ENCODE measurements around the gene TRIM41. TPM values are rescaled to one million over a fixed set of nuclear protein-coding genes. Genes with fewer than 3 reads are reported as not detected.

Gene TRIM41
- total RNA-seq, 1 experiment from 2014 or later: 28.7 TPM

DNA sequence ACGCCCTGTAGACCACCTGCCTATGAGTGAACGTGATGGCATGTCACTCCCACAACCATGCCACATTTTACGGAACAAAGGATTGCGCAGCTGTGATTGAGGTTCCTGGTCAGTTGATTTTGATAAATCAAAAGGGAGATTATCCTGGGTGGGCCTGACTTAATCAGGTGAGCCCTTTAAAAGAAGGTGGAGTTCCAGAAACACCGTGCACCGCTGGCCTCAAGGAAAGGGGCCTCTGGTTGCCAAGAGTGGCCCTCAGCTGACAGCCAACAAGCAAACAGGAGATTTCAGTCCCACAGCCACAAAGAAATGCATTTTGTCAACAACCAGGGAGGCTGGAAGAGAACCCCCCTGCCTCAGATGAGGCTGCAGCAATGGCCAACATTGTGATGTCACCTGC, 37.1 kb upstream of the TRIM41 start:
- BruUV-seq (replicated peaks): no TSS peak
- TF ChIP-seq, protein P1, sequence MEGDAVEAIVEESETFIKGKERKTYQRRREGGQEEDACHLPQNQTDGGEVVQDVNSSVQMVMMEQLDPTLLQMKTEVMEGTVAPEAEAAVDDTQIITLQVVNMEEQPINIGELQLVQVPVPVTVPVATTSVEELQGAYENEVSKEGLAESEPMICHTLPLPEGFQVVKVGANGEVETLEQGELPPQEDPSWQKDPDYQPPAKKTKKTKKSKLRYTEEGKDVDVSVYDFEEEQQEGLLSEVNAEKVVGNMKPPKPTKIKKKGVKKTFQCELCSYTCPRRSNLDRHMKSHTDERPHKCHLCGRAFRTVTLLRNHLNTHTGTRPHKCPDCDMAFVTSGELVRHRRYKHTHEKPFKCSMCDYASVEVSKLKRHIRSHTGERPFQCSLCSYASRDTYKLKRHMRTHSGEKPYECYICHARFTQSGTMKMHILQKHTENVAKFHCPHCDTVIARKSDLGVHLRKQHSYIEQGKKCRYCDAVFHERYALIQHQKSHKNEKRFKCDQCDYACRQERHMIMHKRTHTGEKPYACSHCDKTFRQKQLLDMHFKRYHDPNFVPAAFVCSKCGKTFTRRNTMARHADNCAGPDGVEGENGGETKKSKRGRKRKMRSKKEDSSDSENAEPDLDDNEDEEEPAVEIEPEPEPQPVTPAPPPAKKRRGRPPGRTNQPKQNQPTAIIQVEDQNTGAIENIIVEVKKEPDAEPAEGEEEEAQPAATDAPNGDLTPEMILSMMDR (IDR thresholded peaks at IDR 0.05; ENCODE audit: insufficient read depth in 1 of 2, low read depth in 1 of 2, low read length in 1 of 2, severe bottlenecking in 1 of 2, unreplicated experiment in 1 of 2): no peak
- Histone ChIP-seq H3K4me1 (no peaks in the 10 kb centered on the region; the same call in 1 of the 2 replicates), H3K9me3 (no peaks in the 10 kb centered on the region), H3K36me3 (ENCODE audit: control insufficient read depth, insufficient read depth, low read length) (no peaks in the 10 kb centered on the region), H3K27me3 (replicated peaks; ENCODE audit: control insufficient read depth, insufficient read depth, low read length) (no peaks in the 10 kb centered on the region), H3K4me3 (ENCODE audit: low read depth, low read length) (no peak overlapping the region)
- intact Hi-C loops (cut with micrococcal nuclease; ENCODE audit: unreplicated experiment): loop anchor here (5.0 to 10.0 kb wide), 2 partner anchors 76 to 371 kb away; partner anchors contain the start of gene TRIM52
- peaks cover 60% of the 10 kb centered on the region for H3K36me3 Mint-ChIP-seq (ENCODE audit: insufficient read depth, unreplicated experiment)
- ChIA-PET POLR2A (no interaction called here), CTCF (no interaction called here)
- peaks cover 8% of the 10 kb centered on the region for H3K27me3 Mint-ChIP-seq (ENCODE audit: insufficient read depth, unreplicated experiment)
- peak overlapping the region; percentile 90 for H3K4me3 Mint-ChIP-seq (ENCODE audit: unreplicated experiment)
- H3K9me3 Mint-ChIP-seq (ENCODE audit: unreplicated experiment): no peaks in the 10 kb centered on the region
- DNase-seq: no peak
- H3K27ac Mint-ChIP-seq (ENCODE audit: unreplicated experiment): no peak overlapping the region
- H3K4me1 Mint-ChIP-seq (ENCODE audit: low read depth, unreplicated experiment): peaks cover 11% of the 10 kb centered on the region

DNA sequence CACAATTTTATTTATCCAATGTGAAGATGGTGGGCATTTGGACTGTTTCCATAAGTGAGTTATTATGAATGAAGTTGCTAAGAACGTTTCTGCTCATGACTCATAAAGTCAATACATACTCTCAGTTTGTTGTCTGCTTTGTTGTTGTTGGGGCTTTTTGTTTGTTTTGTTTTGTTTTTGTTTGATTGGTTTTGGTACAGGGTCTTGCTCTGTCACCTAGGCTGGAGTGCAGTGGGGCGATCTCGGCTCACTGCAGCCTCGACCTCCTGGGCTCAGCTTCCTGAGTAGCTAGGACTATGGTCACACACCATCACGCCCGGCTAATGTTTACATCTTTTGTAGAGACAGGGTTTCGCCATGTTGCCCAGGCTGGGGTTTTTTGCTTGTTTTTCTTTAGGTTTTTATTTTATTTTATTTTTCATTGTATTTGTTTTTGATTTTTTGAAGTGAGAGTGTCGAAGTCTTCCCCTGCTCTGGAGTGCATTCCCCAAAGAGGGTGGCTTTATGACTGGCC, 36.0 kb upstream of the TRIM41 start:
- Histone ChIP-seq H3K9me3 (no peaks in the 10 kb centered on the region), H3K27me3 (replicated peaks; ENCODE audit: control insufficient read depth, insufficient read depth, low read length) (no peaks in the 10 kb centered on the region), H3K36me3 (ENCODE audit: control insufficient read depth, insufficient read depth, low read length) (no peaks in the 10 kb centered on the region), H3K4me1 (no peaks in the 10 kb centered on the region), H3K4me3 (ENCODE audit: low read depth, low read length) (peak overlapping the region; percentile 39)
- TF ChIP-seq, protein P1 (IDR thresholded peaks at IDR 0.05; ENCODE audit: insufficient read depth in 1 of 2, low read depth in 1 of 2, low read length in 1 of 2, severe bottlenecking in 1 of 2, unreplicated experiment in 1 of 2): no peak
- CTCF ChIA-PET: interaction anchor here (1.6 kb wide), 1 partner anchor 14 kb away, joined by 3 read pairs; no protein-coding TSS in a partner anchor
- H3K9me3 Mint-ChIP-seq (ENCODE audit: unreplicated experiment): no peaks in the 10 kb centered on the region
- peak overlapping the region; percentile 91 for H3K4me3 Mint-ChIP-seq (ENCODE audit: unreplicated experiment)
- no peak for DNase-seq
- H3K27me3 Mint-ChIP-seq (ENCODE audit: insufficient read depth, unreplicated experiment): peaks cover 10% of the 10 kb centered on the region
- peaks cover 18% of the 10 kb centered on the region for H3K4me1 Mint-ChIP-seq (ENCODE audit: low read depth, unreplicated experiment)
- intact Hi-C loops (cut with micrococcal nuclease; ENCODE audit: unreplicated experiment): loop anchor here (5.0 to 10.0 kb wide), 2 partner anchors 75 to 372 kb away; partner anchors contain the start of gene TRIM52
- POLR2A ChIA-PET: no interaction called here
- H3K27ac Mint-ChIP-seq (ENCODE audit: unreplicated experiment): peak overlapping the region; percentile 99
- no TSS peak for BruUV-seq (replicated peaks)
- H3K36me3 Mint-ChIP-seq (ENCODE audit: insufficient read depth, unreplicated experiment): peaks cover 70% of the 10 kb centered on the region

DNA sequence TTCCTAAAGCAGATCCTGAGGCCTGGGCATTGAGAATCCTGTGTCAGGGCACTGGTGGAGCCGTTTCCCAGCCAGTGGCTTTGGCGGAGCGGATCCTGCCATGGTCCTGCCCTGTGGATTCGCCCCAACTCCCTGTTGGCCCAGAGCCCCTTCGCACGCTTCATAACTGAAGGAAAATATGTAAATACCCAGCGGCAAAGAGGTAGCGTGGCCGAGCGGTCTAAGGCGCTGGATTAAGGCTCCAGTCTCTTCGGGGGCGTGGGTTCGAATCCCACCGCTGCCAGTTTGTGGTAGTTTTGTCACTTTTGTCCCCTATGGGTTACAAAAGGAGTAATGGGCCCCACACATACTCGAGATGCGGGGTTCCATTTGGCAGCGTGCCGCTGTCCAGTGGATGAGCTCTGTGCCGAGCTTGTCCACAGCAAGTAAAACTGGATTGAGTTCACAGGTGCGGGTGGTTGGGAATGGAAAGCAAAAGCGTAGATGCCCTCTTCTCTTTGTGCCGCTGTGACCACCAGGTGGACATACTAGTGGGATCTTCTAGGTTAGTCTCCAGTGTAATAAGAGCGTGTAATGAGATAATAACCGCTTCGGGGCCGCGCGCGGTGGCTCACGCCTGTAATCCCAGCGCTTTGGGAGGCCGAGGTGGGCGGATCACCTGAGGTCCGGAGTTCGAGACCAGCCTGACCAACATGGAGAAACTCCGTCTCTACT, 35.4 kb upstream of the TRIM41 start:
- Histone ChIP-seq H3K4me3 (ENCODE audit: low read depth, low read length) (peak overlapping the region; percentile 39), H3K36me3 (ENCODE audit: control insufficient read depth, insufficient read depth, low read length) (no peaks in the 10 kb centered on the region), H3K9me3 (no peaks in the 10 kb centered on the region), H3K27me3 (replicated peaks; ENCODE audit: control insufficient read depth, insufficient read depth, low read length) (no peaks in the 10 kb centered on the region), H3K4me1 (peaks cover 4% of the 10 kb centered on the region)
- TF ChIP-seq, protein P1 (IDR thresholded peaks at IDR 0.05; ENCODE audit: insufficient read depth in 1 of 2, low read depth in 1 of 2, low read length in 1 of 2, severe bottlenecking in 1 of 2, unreplicated experiment in 1 of 2): peak in 1 of 2 experiments; percentile 28
- peaks cover 74% of the 10 kb centered on the region for H3K36me3 Mint-ChIP-seq (ENCODE audit: insufficient read depth, unreplicated experiment)
- H3K27ac Mint-ChIP-seq (ENCODE audit: unreplicated experiment): peak overlapping the region; percentile 99
- H3K4me3 Mint-ChIP-seq (ENCODE audit: unreplicated experiment): peak overlapping the region; percentile 91
- BruUV-seq (replicated peaks): no TSS peak
- H3K27me3 Mint-ChIP-seq (ENCODE audit: insufficient read depth, unreplicated experiment): peaks cover 10% of the 10 kb centered on the region
- DNase-seq: peak; percentile 82 to 85
- CTCF ChIA-PET: interaction anchor here (1.6 kb wide), 1 partner anchor 14 kb away, joined by 3 read pairs; no protein-coding TSS in a partner anchor
- intact Hi-C loops (cut with micrococcal nuclease; ENCODE audit: unreplicated experiment): loop anchor here (5.0 to 10.0 kb wide), 2 partner anchors 75 to 373 kb away; partner anchors contain the start of gene TRIM52
- no peaks in the 10 kb centered on the region for H3K9me3 Mint-ChIP-seq (ENCODE audit: unreplicated experiment)
- POLR2A ChIA-PET: interaction anchor here (0.5 kb wide), 1 partner anchor 47 kb away, joined by 3 read pairs; no protein-coding TSS in a partner anchor
- H3K4me1 Mint-ChIP-seq (ENCODE audit: low read depth, unreplicated experiment): peaks cover 21% of the 10 kb centered on the region
